C1 segment of cervical spinal cord (tissue), 14 donors: ENCODE results near the gene ZNRD2.
A peak's percentile ranks its signal among the peaks of the same experiment; 100 is the strongest.

Experiments
- DNase-seq, 14 donors: peaks; one replicate each; lab custom pipeline; 2025; lab: John Stamatoyannopoulos, UW

The ZNRD2 gene

DNA sequence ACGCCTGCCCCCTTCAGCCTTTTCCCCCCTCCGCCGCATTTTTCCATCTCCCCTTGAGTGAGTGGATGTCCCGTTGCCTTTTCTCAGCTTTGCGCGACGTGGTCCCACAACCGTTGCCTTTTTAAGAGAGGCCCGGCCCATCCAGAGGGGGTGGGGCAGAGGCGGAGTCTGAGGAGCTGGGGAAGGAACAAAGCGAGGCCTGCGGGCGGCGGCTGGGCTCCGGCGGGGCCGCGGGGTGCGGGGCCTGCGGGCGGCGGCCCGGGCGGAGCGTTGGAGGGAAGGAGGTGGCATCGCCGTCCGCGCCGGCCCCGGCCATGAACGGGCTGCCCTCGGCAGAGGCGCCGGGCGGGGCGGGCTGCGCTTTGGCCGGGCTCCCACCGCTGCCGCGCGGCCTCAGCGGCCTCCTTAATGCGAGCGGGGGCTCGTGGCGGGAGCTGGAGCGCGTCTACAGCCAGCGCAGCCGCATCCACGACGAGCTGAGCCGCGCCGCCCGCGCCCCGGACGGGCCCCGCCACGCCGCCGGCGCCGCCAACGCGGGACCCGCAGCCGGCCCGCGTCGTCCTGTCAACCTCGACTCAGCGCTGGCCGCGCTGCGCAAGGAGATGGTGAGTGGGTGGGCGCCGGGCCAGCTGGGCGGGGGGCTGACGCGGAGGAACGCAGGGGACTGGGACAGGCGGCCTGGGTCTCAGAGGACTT lies 2.2 kb downstream of the ZNRD2 start, which contains the start of gene FAM89B:
FAM89B (plus strand) TSS at position 183 of the 696 bp plus-strand sequence; CDS start at position 315, 132 bp downstream.
- DNase-seq, result peak in 12 of 14 donors; percentile 48 to 88 (median 74)

DNA sequence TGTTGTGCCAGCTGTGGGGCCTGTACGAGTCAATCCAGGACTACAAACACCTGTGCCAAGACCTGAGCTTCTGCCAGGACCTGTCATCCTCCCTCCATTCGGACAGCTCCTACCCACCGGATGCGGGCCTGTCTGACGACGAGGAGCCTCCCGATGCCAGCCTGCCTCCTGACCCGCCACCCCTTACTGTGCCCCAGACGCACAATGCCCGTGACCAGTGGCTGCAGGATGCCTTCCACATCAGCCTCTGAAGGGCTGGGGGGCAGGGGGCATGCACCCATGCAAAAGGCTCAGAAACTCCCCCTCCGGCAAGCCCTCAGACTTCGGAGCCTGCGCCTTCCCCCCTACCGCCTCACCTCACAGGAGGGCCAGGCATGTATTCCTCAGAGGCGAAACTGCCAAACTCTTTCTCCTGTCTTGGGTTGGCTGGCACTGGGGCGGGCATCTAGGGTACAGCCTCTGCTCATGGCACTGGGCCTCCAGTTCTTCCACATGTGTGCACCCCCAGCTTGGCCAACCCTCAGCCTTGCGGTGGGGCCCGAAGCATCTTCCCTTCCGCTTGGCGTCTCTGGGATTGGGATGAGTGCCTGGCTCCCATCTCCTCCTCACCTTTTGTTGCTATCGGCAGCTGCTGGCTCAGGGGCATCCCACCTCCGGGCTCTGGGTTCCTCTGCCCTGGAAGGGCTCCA lies 3.3 kb downstream of the ZNRD2 start:
- peak in 1 of 14 donors; percentile 47 for DNase-seq

DNA sequence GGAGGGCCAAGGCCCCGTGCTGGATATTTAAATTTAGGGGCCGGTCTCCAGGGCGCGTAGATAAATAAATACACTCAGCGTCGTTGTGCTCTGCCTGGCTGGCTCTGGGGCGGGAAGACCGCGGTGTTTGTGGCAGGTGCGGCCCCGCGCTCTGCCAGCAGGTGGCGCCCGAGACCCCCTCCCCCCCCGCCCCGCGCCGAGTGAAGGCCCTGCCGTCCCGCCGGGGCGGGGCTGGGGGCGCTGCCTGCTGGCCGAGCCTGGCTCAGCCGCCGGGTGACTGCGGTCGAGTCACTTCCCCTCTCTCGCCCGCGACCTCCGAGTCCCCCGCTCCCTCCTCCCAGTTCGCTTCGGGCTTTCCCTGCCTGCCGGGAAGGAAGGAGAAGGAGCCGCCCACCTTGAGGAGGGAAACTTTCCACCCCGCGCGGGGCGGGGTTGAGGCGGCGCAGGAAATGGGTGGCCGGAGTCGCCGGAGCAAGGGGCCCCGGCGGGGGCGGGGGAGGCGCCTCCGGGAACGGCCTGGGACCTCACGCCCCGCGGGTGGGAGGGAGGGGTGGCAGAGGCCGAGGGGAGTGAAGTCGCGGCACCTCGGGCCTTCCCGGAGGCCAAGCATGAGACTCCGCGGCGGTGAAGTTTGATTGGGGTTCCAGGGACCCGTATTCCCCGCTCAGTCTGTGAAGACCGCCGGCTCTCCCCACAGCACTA lies 4.0 kb downstream of the ZNRD2 start:
- peak in 12 of 14 donors; percentile 47 to 87 (median 64) for DNase-seq

DNA sequence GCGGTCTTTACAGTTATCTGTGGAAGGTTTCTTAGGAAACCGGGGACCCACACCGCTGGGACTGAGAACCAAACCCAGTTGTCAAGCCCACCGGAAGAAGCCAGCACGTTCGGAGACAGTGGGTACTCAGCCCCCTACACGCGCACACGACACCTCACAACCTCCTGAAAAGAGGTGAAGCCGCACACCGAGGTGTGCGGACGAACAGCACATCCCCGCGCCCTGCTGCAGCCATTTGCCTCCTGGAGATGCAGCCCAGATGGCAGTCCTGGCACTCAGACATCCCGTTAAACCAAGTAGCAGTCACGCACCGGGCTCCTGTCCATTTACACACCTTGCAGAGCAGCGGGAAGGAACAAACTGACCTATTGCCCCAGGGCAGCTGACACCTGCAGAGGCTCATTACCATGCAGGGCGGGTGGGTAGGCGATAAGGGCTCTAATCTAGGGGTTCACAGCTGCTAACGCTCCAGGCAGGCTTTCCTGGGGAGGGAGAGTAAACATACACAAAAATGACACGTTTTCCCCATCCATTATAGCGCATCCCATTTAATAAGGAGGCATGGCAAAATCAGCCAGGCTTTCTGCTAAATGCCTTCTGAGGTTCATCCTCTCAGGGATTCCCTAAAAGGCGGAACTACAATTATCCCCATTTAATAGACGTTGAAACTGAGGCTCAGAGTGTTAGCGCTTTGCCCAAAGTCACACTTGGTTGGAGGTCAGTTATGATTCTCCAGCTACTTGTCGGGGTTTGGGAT lies 4.7 kb downstream of the ZNRD2 start:
- DNase-seq, result peak in 2 of 14 donors; percentile 23 to 82

DNA sequence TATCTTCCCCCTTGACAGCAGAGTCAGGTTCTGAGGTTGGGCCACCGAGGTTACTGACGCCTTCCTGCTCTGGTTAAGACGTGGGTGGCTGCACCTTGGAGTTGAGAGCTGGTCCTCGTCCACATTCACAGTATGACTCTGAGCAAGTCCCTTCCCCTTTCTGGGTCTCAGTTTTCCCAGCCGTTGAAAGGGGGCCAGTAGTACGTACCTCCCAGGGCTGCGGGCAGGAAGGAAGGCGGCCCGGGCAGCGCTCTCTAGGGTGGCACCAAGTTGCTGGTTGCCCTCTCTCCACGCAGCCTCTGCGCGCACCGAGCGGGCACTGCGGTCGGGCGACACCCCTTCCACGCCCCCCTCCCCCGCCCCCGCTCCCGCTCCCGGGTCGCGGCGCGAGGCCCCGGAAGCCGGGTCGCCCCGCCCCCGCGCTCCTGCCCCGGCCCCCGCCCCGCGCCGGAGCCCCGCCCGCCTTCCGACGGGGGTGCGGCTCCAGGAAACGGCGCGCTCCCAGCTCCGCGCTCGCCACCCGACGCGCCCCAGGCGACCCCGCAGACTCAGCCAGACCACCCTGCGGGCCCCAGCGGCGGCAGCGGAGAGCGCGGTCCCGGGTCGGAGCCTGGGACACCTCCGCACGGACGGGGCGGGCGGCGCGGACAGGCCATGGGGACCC lies 5.4 kb downstream of the ZNRD2 start, which contains the start of gene EHBP1L1:
EHBP1L1 (plus strand) TSS at position 486 of the 664 bp plus-strand sequence. CDS start 250 bp downstream, outside the sequence.
- DNase-seq, result peak in 3 of 14 donors; percentile 15 to 41 (median 40)

DNA sequence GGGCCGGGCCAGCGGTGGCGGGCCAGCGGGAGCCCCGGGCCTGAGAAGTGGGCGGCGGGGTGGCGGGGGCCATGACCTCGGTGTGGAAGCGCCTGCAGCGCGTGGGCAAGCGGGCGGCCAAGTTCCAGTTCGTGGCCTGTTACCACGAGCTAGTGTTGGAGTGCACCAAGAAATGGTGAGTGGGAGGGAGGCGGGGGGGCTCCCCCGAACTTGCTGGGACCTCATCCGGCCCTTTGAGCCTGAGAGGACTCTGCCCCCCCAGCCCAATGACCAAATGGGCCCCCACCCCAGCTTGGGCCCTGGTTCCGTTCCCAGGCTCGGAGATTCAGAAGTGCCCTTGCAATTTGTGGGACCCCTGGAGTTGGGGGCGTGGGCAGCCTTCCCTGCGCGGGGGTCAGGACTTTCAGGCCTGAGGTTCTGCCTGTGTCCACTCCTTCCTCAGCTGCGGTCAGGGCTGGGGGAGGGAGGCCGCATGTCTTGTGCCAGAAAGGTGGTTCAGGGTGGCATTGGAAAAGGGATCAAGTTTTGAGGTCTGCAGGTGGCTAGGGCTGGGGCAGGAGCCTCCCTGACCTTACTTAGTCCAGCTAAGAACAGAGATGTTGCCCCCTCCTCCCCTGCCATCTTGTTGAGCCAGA lies 6.1 kb downstream of the ZNRD2 start:
- DNase-seq, result no peak

DNA sequence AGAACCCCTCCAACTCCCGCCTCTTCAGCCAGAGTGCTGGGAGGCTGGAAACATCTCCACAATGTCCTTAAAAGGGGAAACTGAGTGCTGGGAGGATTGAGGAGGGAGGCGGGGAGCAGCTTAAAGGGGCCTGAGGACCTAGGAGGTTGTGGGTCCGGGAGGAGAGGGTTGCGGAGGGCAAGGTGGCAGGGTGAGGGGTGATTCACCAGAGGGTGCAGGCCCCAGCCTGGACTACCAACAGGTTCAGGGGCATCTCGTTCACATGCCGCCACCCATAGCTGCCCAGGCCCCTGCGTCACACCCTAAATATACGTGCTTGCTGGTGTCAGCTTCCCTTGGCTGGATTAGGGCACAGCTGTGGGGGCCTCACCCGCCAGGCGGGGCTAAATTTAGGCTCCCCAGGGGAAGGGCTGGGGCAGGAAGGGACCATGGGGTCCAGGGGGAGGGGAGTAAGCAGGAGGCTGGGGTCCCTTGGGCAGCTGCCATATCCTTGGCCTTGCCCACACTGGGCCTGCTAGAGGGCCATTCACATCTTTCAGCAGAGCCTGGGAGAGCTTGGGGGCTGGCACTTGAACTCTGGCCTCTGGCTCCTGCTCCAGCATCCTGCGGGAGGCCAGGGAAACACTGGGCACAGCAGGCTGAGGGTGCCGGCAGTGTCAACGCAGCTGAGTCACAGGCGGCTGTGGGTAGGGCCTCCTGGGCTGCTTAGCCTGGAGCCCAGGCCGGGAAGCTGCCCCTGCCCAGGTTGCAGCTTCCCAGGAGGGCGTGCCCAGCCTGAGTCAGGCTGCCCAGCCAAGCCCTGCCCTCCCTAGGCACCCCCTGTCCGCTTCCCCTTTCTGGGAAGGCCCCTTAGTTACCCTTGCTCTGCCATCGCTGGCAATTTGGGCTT lies 6.8 kb downstream of the ZNRD2 start:
- peak in 6 of 14 donors; percentile 18 to 69 (median 34) for DNase-seq

DNA sequence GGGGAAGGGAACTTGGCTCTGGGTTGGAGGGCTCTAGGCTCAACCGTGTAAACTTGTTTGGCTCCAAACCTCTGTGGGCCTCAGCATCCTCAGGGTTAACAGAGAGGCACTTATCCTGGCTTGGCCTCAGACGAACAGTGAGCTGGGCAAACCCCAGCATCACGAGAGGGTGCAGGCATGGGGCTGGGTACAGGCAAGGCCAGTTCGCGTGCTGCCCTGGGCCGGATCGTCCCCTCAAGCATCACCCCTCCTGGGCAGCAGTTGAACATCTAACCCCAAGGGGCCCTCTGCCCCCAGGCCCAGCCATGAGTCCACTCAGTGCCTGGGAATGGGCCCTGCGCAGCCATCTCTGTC lies 7.5 kb downstream of the ZNRD2 start:
- peak in 1 of 14 donors; percentile 69 for DNase-seq

DNA sequence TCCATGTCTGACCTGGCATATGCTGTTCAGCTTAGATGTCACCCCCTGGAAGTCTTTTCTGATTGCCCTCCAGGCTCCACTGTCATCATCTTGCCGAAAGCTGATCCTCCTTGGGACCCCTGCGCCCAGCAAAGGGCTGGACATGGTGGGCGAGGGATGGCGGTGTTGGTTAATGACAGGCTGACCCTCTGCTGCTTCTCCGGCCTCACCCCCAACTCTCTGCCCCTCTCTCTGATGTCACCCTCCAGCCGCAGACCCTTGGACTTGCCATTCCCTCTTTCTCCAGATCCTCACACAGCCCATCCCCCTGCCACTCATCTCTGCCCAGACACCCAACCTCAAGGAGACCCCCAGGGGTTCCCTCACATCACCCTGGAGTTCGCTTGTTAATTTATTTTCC lies 7.9 kb downstream of the ZNRD2 start:
- no peak for DNase-seq

DNA sequence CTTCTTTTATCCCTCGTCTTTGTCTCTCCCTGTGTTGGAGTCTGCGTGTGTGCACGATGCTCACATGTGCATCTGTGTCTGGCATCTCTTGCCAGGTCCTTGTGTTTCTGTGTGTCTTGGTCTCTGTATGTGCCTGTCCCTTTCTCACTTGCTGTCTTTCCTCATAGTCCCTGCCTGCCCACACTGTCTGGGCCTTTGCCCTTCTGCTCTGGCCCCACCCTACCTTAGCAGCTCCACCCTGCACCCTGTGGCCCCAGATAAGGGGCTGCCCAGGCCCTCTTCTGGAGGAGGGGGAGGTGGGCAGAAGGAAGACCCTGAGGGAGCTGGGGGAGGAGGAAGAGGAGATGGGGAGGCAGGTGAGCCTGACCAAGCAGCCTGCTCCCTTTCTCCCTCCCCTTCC lies 8.4 kb downstream of the ZNRD2 start:
- no peak for DNase-seq

DNA sequence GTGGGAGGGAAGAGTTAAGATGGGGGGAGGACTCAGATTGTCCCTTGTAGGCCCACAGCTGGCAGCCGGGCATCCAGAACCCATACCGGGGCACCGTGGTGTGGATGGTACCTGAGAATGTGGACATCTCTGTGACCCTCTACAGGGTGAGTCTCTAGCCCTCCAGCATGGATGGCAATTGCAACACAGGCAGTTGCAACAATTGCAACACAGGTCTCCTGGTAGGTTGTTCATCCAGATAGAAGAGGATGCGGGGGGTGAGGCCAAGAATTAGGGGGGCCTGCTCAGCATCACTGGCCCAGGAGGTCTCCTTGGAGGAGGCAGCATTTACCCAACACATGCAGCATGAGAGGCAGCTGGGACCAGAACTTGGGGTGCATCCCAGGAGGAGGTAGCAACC lies 9.0 kb downstream of the ZNRD2 start:
- DNase-seq, result no peak

DNA sequence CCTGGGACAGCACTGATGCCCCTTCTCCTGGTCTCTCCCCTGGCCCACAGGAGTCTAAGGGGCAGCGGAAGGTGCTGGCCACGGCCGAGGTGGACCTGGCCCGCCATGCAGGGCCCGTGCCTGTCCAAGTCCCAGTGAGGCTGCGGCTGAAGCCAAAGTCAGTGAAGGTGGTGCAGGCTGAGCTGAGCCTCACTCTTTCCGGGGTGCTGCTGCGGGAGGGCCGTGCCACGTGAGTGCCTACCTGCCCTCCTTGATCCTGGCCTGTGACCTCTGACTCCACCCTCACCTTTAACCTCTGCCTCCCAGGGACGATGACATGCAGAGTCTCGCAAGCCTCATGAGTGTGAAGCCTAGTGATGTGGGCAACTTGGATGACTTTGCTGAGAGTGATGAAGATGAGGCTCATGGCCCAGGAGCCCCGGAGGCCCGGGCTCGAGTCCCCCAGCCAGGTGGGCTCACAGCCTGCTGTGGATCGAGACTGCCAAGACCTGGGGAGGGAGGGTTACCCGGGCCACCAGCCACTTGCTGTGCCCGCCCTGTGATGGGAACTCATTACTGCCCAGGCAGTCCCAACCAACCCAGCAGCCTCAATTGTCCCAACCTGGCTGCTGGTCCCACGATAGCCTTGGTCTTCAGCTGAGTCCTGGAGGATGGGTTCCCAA lies 9.9 kb downstream of the ZNRD2 start:
- DNase-seq, result no peak

DNA sequence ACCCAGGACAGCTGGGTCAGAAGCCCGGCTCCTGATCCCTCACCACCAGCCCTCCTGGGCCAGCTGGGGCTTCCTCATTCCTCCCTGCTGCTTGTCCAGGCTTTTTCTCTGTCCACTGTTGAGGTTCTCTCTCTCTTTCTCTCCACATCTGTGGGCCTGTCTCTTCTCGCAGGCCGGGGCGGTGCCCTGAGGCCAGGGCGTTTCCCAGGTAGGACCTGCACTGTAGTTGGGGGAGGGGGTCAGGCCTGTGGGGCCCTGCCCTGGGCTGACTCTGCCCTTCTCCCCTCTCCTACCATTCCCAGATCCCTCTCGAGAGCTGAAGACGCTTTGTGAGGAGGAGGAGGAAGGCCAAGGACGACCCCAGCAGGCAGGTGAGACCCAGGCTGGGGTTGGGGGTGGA lies 10.5 kb downstream of the ZNRD2 start:
- no peak for DNase-seq

DNA sequence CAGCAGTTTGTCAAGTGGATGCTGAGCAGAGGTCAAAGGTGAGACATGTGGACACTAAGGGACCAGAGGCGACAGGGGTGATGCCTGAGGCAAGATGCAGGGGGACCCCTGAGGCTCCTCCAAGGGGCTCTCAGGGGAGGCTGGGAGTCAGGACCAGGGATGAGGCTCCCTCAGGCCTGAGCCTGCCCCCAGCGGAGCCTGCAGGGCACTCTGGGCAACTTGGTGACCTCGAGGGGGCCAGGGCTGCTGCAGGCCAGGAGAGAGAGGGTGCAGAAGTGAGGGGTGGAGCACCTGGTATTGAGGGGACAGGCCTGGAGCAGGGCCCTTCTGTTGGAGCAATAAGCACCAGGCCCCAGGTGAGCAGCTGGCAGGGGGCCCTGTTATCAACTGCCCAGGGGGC lies 11.7 kb downstream of the ZNRD2 start:
- no peak for DNase-seq

DNA sequence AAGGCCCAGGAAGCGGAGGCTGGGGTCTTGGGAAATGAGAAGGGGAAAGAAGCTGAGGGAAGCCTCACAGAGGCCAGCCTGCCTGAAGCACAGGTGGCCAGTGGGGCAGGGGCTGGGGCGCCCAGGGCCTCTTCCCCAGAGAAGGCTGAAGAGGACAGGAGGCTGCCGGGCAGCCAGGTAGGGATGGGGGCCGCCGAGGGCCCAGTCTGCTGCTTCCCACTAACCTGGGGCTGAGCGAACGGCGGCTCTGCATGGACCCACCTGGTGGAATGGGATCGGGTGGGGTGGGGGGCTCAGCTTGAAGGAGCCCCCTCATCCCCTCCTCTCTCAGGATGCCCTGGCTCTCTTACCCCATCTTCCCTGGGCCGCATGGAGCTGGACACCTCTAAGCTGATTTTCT lies 13.3 kb downstream of the ZNRD2 start:
- no peak for DNase-seq

DNA sequence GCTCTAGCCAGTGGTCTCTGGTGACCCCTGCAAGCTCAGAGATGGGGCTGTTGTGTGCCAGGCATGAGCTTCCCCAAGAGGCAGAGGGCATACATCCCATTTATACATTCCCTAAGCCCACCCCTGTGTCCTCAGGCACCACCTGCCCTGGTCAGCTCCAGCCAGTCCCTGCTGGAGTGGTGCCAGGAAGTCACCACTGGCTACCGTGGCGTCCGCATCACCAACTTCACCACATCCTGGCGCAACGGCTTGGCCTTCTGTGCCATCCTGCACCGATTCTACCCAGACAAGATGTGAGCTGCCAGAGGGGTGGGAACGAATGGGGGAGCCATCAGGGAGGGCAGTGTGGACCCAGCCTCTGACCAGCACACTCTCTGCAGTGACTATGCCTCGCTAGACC lies 13.8 kb downstream of the ZNRD2 start:
- DNase-seq, result no peak

DNA sequence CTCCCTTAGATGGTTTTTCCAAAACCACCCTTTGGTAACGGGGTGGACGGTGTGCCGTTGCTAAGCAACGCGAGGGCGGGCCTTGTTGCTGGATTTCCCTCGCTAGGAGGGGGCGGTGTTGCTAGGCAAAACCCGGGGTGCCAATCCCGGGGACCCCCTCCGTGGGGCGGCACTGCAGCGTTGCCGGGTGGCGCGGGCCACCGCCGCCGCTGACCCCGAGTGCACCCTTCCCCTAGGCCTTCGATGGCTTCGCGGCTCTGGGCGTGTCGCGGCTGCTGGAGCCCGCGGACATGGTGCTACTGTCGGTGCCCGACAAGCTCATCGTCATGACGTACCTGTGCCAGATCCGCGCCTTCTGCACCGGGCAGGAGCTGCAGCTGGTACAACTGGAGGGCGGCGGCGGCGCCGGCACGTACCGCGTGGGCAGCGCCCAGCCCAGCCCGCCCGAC lies 14.5 kb downstream of the ZNRD2 start:
- peak in 1 of 14 donors; percentile 26 for DNase-seq

DNA sequence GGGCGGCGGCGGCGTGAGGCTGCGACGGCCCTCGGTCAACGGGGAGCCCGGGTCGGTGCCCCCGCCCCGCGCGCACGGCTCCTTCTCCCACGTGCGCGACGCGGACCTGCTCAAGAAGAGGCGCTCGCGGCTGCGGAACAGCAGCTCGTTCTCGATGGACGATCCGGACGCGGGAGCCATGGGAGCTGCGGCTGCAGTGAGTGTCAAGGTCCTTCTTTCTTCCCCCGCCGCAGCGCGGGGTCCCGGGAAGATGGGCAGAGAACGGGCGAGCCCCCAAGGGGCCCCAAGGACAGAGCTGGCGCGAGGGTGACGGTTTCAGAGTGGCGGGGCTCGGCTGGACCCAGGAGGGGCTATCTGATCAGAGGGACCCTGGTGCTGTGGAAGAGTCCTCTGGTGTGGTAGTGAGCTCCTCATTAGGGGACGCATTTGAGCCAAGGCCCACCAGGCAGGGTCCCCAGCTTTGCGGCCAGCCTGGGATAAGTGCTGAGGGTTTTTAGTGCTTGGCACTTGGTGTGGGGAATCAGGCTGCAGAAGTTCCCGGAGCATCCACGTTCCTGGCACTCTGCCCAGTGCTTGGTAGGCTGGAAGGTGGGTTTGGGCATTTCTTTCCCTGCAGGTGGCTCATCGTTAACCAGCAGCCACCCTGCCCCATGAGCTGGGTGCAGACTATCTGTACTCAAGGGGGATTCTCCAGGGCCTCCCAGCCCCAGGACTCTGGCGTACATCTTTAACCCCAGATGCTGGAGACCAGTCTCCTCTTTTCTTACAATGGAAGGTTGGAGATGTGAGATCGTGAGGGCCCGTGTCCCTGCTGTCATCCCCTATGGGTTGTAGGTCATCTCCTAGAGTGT lies 15.3 kb downstream of the ZNRD2 start:
- DNase-seq, result no peak
